Measurements from ENCODE around the gene CCDC57.

Gene CCDC57

GRCh38 chr17:82239926-82240505 is 27.4 kb upstream of the CCDC57 start:
- H3K36me3 Mint-ChIP-seq (ENCODE audit: low read depth), result peaks cover 24% of the 10 kb centered on the region
- H3K4me1 Mint-ChIP-seq, result peaks cover 67% of the 10 kb centered on the region
- H3K9me3 Mint-ChIP-seq, result no peaks in the 10 kb centered on the region
- peaks cover 5% of the 10 kb centered on the region for H3K27me3 Mint-ChIP-seq (ENCODE audit: low read depth)
- H3K27ac Mint-ChIP-seq, result peak overlapping the region; percentile 67 to 90 (median 74)
- peak overlapping the region in 1 of 3 experiments; percentile 45 for H3K4me3 Mint-ChIP-seq
- no peak for TF ChIP-seq CTCF (IDR thresholded peaks at IDR 0.05; ENCODE audit: unreplicated experiment in 3 of 3)

GRCh38 chr17:82239401-82239925 is 26.8 kb upstream of the CCDC57 start:
- no peak for TF ChIP-seq CTCF (IDR thresholded peaks at IDR 0.05; ENCODE audit: unreplicated experiment in 3 of 3)
- no peak overlapping the region for H3K27ac Mint-ChIP-seq
- no peaks in the 10 kb centered on the region for H3K9me3 Mint-ChIP-seq
- peaks cover 19% of the 10 kb centered on the region for H3K36me3 Mint-ChIP-seq (ENCODE audit: low read depth)
- H3K4me1 Mint-ChIP-seq, result peaks cover 66% of the 10 kb centered on the region
- peaks cover 5% of the 10 kb centered on the region for H3K27me3 Mint-ChIP-seq (ENCODE audit: low read depth)
- no peak overlapping the region for H3K4me3 Mint-ChIP-seq

GRCh38 chr17:82238472-82239201 is 26.0 kb upstream of the CCDC57 start:
- Mint-ChIP-seq H3K4me3 (peak overlapping the region; percentile 27 to 37 (median 35)), H3K4me1 (peaks cover 58% of the 10 kb centered on the region), H3K27me3 (ENCODE audit: low read depth) (no peaks in the 10 kb centered on the region), H3K36me3 (ENCODE audit: low read depth) (peaks cover 11% of the 10 kb centered on the region), H3K27ac (peak overlapping the region; percentile 65 to 84 (median 77)), H3K9me3 (no peaks in the 10 kb centered on the region)
- no peak for TF ChIP-seq CTCF (IDR thresholded peaks at IDR 0.05; ENCODE audit: unreplicated experiment in 3 of 3)

GRCh38 chr17:82237746-82238471 is 25.3 kb upstream of the CCDC57 start:
- Mint-ChIP-seq H3K9me3 (no peaks in the 10 kb centered on the region), H3K27me3 (ENCODE audit: low read depth) (no peaks in the 10 kb centered on the region), H3K4me1 (peaks cover 53% of the 10 kb centered on the region), H3K27ac (no peak overlapping the region), H3K36me3 (ENCODE audit: low read depth) (peaks cover 8% of the 10 kb centered on the region), H3K4me3 (no peak overlapping the region)
- TF ChIP-seq CTCF (IDR thresholded peaks at IDR 0.05; ENCODE audit: unreplicated experiment in 3 of 3), result no peak

GRCh38 chr17:82237083-82237745 is 24.6 kb upstream of the CCDC57 start:
- Mint-ChIP-seq H3K4me3 (no peak overlapping the region), H3K9me3 (no peaks in the 10 kb centered on the region), H3K4me1 (peaks cover 46% of the 10 kb centered on the region), H3K36me3 (ENCODE audit: low read depth) (peaks cover under 1% of the 10 kb centered on the region), H3K27me3 (ENCODE audit: low read depth) (no peaks in the 10 kb centered on the region), H3K27ac (no peak overlapping the region)
- TF ChIP-seq CTCF (IDR thresholded peaks at IDR 0.05; ENCODE audit: unreplicated experiment in 3 of 3), result no peak

All from nephron (organoid).